ENCODE data around the gene NACC2.

Gene NACC2

GRCh38 chr9:135958485-135958884, 136.6 kb downstream of the NACC2 start:
- H3K9me2 ChIP-seq (replicated peaks; ENCODE audit: control insufficient read depth, low read length), result no peaks in the 10 kb centered on the region
- no peaks in the 10 kb centered on the region for H3K9me3 ChIP-seq (ENCODE audit: control insufficient read depth, insufficient read depth, low read length)
- no peaks in the 10 kb centered on the region for H4K20me1 ChIP-seq (ENCODE audit: control insufficient read depth, insufficient read depth, low read depth, low read length)
- no peak overlapping the region for H3K4me2 ChIP-seq (ENCODE audit: low read length)
- peaks cover 21% of the 10 kb centered on the region for H3K36me3 ChIP-seq (ENCODE audit: control insufficient read depth, low read length)
- H3K4me3 ChIP-seq (ENCODE audit: low read length), result no peak overlapping the region
- H3K27ac ChIP-seq (ENCODE audit: low read depth, low read length), result no peak overlapping the region
- H3K4me1 ChIP-seq (ENCODE audit: control insufficient read depth, low read length), result peaks cover 19% of the 10 kb centered on the region
- no peaks in the 10 kb centered on the region for H3F3A ChIP-seq (ENCODE audit: control insufficient read depth, insufficient read depth)
- H3K27me3 ChIP-seq (ENCODE audit: control insufficient read depth, low read length), result no peaks in the 10 kb centered on the region
- TF ChIP-seq EZH2phosphoT487 (IDR thresholded peaks at IDR 0.05; ENCODE audit: borderline replicate concordance, low read length) (no peak), CTCF (IDR thresholded peaks at IDR 0.05; ENCODE audit: low read depth, low read length, poor library complexity, severe bottlenecking) (no peak)
- peaks cover 63% of the 10 kb centered on the region for H3K79me2 ChIP-seq (ENCODE audit: control insufficient read depth, low read length)

DNA sequence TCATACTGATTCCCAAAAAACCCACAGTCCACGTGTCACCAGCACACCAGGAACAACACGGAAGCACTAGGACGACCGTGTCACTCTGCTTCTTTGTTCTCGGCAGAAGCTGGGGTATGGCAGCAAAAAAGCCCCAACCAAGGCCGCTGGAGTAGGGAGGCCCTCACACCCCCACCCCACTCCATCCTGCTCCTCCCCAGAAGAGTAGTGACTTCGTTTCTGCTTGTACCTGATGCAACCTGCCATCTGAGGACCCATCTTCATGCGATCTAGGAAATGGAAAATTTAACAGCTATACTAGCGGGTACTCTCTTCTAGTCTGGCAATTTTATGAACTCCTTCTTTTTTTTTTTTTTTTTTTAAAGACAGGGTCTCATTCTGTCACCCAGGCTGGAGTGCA, 137.7 kb downstream of the NACC2 start:
- Histone ChIP-seq H3K4me2 (ENCODE audit: low read length) (no peak overlapping the region), H3K27me3 (ENCODE audit: control insufficient read depth, low read length) (no peaks in the 10 kb centered on the region), H3K27ac (ENCODE audit: low read depth, low read length) (no peak overlapping the region), H3K9me3 (ENCODE audit: control insufficient read depth, insufficient read depth, low read length) (no peaks in the 10 kb centered on the region), H3K36me3 (ENCODE audit: control insufficient read depth, low read length) (peaks cover 26% of the 10 kb centered on the region), H3K4me3 (ENCODE audit: low read length) (no peak overlapping the region), H4K20me1 (ENCODE audit: control insufficient read depth, insufficient read depth, low read depth, low read length) (no peaks in the 10 kb centered on the region), H3K4me1 (ENCODE audit: control insufficient read depth, low read length) (peaks cover 16% of the 10 kb centered on the region), H3K79me2 (ENCODE audit: control insufficient read depth, low read length) (peaks cover 63% of the 10 kb centered on the region), H3K9me2 (replicated peaks; ENCODE audit: control insufficient read depth, low read length) (no peaks in the 10 kb centered on the region), H3F3A (ENCODE audit: control insufficient read depth, insufficient read depth) (no peaks in the 10 kb centered on the region)
- TF ChIP-seq EZH2phosphoT487 (IDR thresholded peaks at IDR 0.05; ENCODE audit: borderline replicate concordance, low read length) (no peak), CTCF (IDR thresholded peaks at IDR 0.05; ENCODE audit: low read depth, low read length, poor library complexity, severe bottlenecking) (no peak)

- no peak for TF ChIP-seq CTCF (IDR thresholded peaks at IDR 0.05; ENCODE audit: low read depth, low read length, poor library complexity, severe bottlenecking)
- no peak for TF ChIP-seq EZH2phosphoT487 (IDR thresholded peaks at IDR 0.05; ENCODE audit: borderline replicate concordance, low read length)
- peaks cover 63% of the 10 kb centered on the region for H3K79me2 ChIP-seq (ENCODE audit: control insufficient read depth, low read length)
These were observed 138.3 kb downstream of the NACC2 start for GRCh38 chr9:135956802-135957174.

More at GRCh38 chr9:135956802-135957174, 138.3 kb downstream of the NACC2 start:
- H3K27me3 ChIP-seq (ENCODE audit: control insufficient read depth, low read length), result no peaks in the 10 kb centered on the region
- H3K36me3 ChIP-seq (ENCODE audit: control insufficient read depth, low read length), result peaks cover 33% of the 10 kb centered on the region
- no peaks in the 10 kb centered on the region for H3K9me3 ChIP-seq (ENCODE audit: control insufficient read depth, insufficient read depth, low read length)
- H3K4me3 ChIP-seq (ENCODE audit: low read length), result no peak overlapping the region
- no peaks in the 10 kb centered on the region for H3K9me2 ChIP-seq (replicated peaks; ENCODE audit: control insufficient read depth, low read length)
- H4K20me1 ChIP-seq (ENCODE audit: control insufficient read depth, insufficient read depth, low read depth, low read length), result no peaks in the 10 kb centered on the region
- no peak overlapping the region for H3K27ac ChIP-seq (ENCODE audit: low read depth, low read length)
- H3K4me1 ChIP-seq (ENCODE audit: control insufficient read depth, low read length), result peaks cover 9% of the 10 kb centered on the region
- H3K4me2 ChIP-seq (ENCODE audit: low read length), result no peak overlapping the region
- H3F3A ChIP-seq (ENCODE audit: control insufficient read depth, insufficient read depth), result no peaks in the 10 kb centered on the region

All from DOHH2 (cell line).